DOHH2 (cell line): Measurements from ENCODE around the gene PLIN1.

ENCODE experiments used
- H3F3A ChIP-seq: fragments of 200-600 bp; sonication (generic), shearing (Covaris generic); 2 replicates; pipeline ENCODE4 v1.6.0; 2016; ENCODE audit warnings: antibody characterized with exemption, mild to moderate bottlenecking; ENCODE audit not compliant: control insufficient read depth, insufficient read depth
- H3K27ac ChIP-seq: fragments of 200-600 bp; sonication (generic); 2 replicates; pipeline ENCODE4 v1.5.1; 2014; ENCODE audit warnings: low read depth, mild to moderate bottlenecking, low read length, moderate library complexity
- H3K27me3 ChIP-seq: fragments of 200-600 bp; sonication (generic); 2 replicates; pipeline ENCODE4 v1.6.1; 2014; ENCODE audit warnings: mild to moderate bottlenecking, low read length, mixed read lengths; ENCODE audit not compliant: control insufficient read depth
- H3K36me3 ChIP-seq: fragments of 200-600 bp; sonication (generic); 2 replicates; pipeline ENCODE4 v1.6.1; 2014; ENCODE audit warnings: mild to moderate bottlenecking, low read length, moderate library complexity, mixed read lengths; ENCODE audit not compliant: control insufficient read depth
- H3K4me1 ChIP-seq: fragments of 200-600 bp; sonication (generic); 2 replicates; pipeline ENCODE4 v1.6.1; 2014; ENCODE audit warnings: mild to moderate bottlenecking, low read length, mixed read lengths; ENCODE audit not compliant: control insufficient read depth
- H3K4me2 ChIP-seq: fragments of 200-600 bp; sonication (generic); 2 replicates; pipeline ENCODE4 v1.6.0; 2014; ENCODE audit warnings: mild to moderate bottlenecking, low read length, moderate library complexity
- H3K4me3 ChIP-seq: fragments of 200-600 bp; sonication (generic); 2 replicates; pipeline ENCODE4 v1.5.1; 2014; ENCODE audit warnings: mild to moderate bottlenecking, low read length, mixed read lengths
- H3K79me2 ChIP-seq: fragments of 200-600 bp; sonication (generic); 2 replicates; pipeline ENCODE4 v1.6.1; 2014; ENCODE audit warnings: mild to moderate bottlenecking, low read length, mixed read lengths; ENCODE audit not compliant: control insufficient read depth
- H3K9me2 ChIP-seq: fragments of 200-600 bp; sonication (generic); replicated peaks from 2 replicates; pipeline ENCODE4 v1.6.1; 2014; ENCODE audit warnings: mild to moderate bottlenecking, low read length, mixed read lengths; ENCODE audit not compliant: control insufficient read depth
- H3K9me3 ChIP-seq: fragments of 200-600 bp; sonication (generic); 2 replicates; pipeline ENCODE4 v1.6.1; 2014; ENCODE audit warnings: antibody characterized with exemption, low read length, mixed read lengths; ENCODE audit not compliant: control insufficient read depth, insufficient read depth
- H4K20me1 ChIP-seq: fragments of 200-600 bp; sonication (generic); 2 replicates; pipeline ENCODE4 v1.6.0; 2014; ENCODE audit warnings: low read depth, mild to moderate bottlenecking, antibody characterized with exemption, low read length, moderate library complexity; ENCODE audit not compliant: control insufficient read depth, insufficient read depth
- CTCF ChIP-seq: fragments of 200-600 bp; sonication (generic); IDR thresholded peaks from one replicate; pipeline ENCODE4 v1.5.1; 2014; ENCODE audit warnings: antibody characterized with exemption, mild to moderate bottlenecking, low read depth, low read length; ENCODE audit not compliant: poor library complexity, severe bottlenecking
- EZH2phosphoT487 ChIP-seq: fragments of 200-600 bp; sonication (generic); IDR thresholded peaks from 2 replicates; pipeline ENCODE4 v1.6.1; 2017; ENCODE audit warnings: borderline replicate concordance, mild to moderate bottlenecking, antibody characterized with exemption, low read length, moderate library complexity, mixed read lengths

Gene PLIN1

GRCh38 chr15:89681146-89681545 lies 2.0 kb upstream of the PLIN1 start:
- no peaks in the 10 kb centered on the region for H3K4me1 ChIP-seq
- no peak overlapping the region for H3K4me2 ChIP-seq
- H3K27ac ChIP-seq: no peak overlapping the region
- H3K79me2 ChIP-seq: no peaks in the 10 kb centered on the region
- no peaks in the 10 kb centered on the region for H3K27me3 ChIP-seq
- H3K36me3 ChIP-seq: no peaks in the 10 kb centered on the region
- no peak overlapping the region for H3K4me3 ChIP-seq
- H3K9me2 ChIP-seq: no peaks in the 10 kb centered on the region
- no peaks in the 10 kb centered on the region for H3F3A ChIP-seq
- no peaks in the 10 kb centered on the region for H4K20me1 ChIP-seq
- no peaks in the 10 kb centered on the region for H3K9me3 ChIP-seq
- TF ChIP-seq EZH2phosphoT487: no peak
- no peak for TF ChIP-seq CTCF

GRCh38 chr15:89680282-89680873 lies 1.2 kb upstream of the PLIN1 start:
- Histone ChIP-seq H3K27ac (no peak overlapping the region), H3K36me3 (no peaks in the 10 kb centered on the region)

GRCh38 chr15:89677381-89677780 lies 1.8 kb downstream of the PLIN1 start:
- no peak for TF ChIP-seq EZH2phosphoT487
- TF ChIP-seq CTCF: no peak
- Histone ChIP-seq H3K36me3 (no peaks in the 10 kb centered on the region), H3K27ac (no peak overlapping the region), H3K79me2 (no peaks in the 10 kb centered on the region), H3K4me1 (no peaks in the 10 kb centered on the region), H3K4me3 (no peak overlapping the region), H3F3A (no peaks in the 10 kb centered on the region), H3K9me3 (no peaks in the 10 kb centered on the region), H3K4me2 (no peak overlapping the region), H3K9me2 (no peaks in the 10 kb centered on the region), H4K20me1 (no peaks in the 10 kb centered on the region), H3K27me3 (no peaks in the 10 kb centered on the region)

More at GRCh38 chr15:89680282-89680873, 1.2 kb upstream of the PLIN1 start:
- H3K4me2 ChIP-seq: no peak overlapping the region
- H3K27me3 ChIP-seq: no peaks in the 10 kb centered on the region
- no peak for TF ChIP-seq EZH2phosphoT487
- H3K4me3 ChIP-seq: no peak overlapping the region
- H3K9me3 ChIP-seq: no peaks in the 10 kb centered on the region
- no peaks in the 10 kb centered on the region for H3K4me1 ChIP-seq
- H3F3A ChIP-seq: no peaks in the 10 kb centered on the region
- H4K20me1 ChIP-seq: no peaks in the 10 kb centered on the region
- H3K79me2 ChIP-seq: no peaks in the 10 kb centered on the region
- H3K9me2 ChIP-seq: no peaks in the 10 kb centered on the region

GRCh38 chr15:89675606-89676005 lies 3.6 kb downstream of the PLIN1 start:
- Histone ChIP-seq H3K4me3 (no peak overlapping the region), H3K27me3 (no peaks in the 10 kb centered on the region), H3K4me1 (no peaks in the 10 kb centered on the region), H3K9me3 (no peaks in the 10 kb centered on the region), H3F3A (no peaks in the 10 kb centered on the region), H3K27ac (no peak overlapping the region), H3K79me2 (no peaks in the 10 kb centered on the region), H3K36me3 (no peaks in the 10 kb centered on the region), H3K4me2 (no peak overlapping the region), H3K9me2 (no peaks in the 10 kb centered on the region), H4K20me1 (no peaks in the 10 kb centered on the region)
- no peak for TF ChIP-seq CTCF
- TF ChIP-seq EZH2phosphoT487: no peak
